Loucy (cell line): Measurements from ENCODE around the gene GRM7.

ENCODE experiments used
- H2AFZ ChIP-seq: fragments of 200-600 bp; sonication (generic); 2 replicates; pipeline ENCODE4 v1.6.0; 2016; ENCODE audit warnings: antibody characterized with exemption, mild to moderate bottlenecking, low read length, moderate library complexity
- H3F3A ChIP-seq: fragments of 200-600 bp; 2 replicates; pipeline ENCODE4 v1.6.0; 2016; ENCODE audit warnings: antibody characterized with exemption, low read depth, mild to moderate bottlenecking
- H3K27me3 ChIP-seq: fragments of 200-600 bp; sonication (generic); 2 replicates; pipeline ENCODE4 v1.6.1; 2014; ENCODE audit warnings: low read length, mild to moderate bottlenecking; ENCODE audit not compliant: insufficient read depth, poor library complexity, severe bottlenecking
- H3K36me3 ChIP-seq: fragments of 200-600 bp; sonication (generic); 2 replicates; pipeline ENCODE4 v1.6.1; 2016; ENCODE audit warnings: low read length; ENCODE audit not compliant: insufficient read depth
- H3K4me1 ChIP-seq: fragments of 200-600 bp; sonication (generic); 2 replicates; pipeline ENCODE4 v1.5.1; 2014; ENCODE audit warnings: low read length, mild to moderate bottlenecking; ENCODE audit not compliant: insufficient read depth, poor library complexity, severe bottlenecking
- H3K4me2 ChIP-seq: fragments of 200-600 bp; sonication (generic); 2 replicates; pipeline ENCODE4 v1.6.0; 2014; ENCODE audit warnings: antibody characterized with exemption, low read length, low read depth, mild to moderate bottlenecking; ENCODE audit not compliant: poor library complexity, severe bottlenecking
- H3K4me3 ChIP-seq: fragments of 200-600 bp; sonication (generic); 2 replicates; pipeline ENCODE4 v1.5.1; 2014; ENCODE audit warnings: low read length, mild to moderate bottlenecking, mixed read lengths; ENCODE audit not compliant: poor library complexity, severe bottlenecking
- H3K79me2 ChIP-seq: fragments of 200-600 bp; sonication (generic); 2 replicates; pipeline ENCODE4 v1.6.1; 2014; ENCODE audit warnings: low read length; ENCODE audit not compliant: insufficient read depth
- H3K9ac ChIP-seq: fragments of 200-600 bp; sonication (generic); 2 replicates; pipeline ENCODE4 v1.6.0; 2014; ENCODE audit warnings: mild to moderate bottlenecking, low read depth, low read length, moderate library complexity; ENCODE audit not compliant: poor library complexity, severe bottlenecking
- H3K9me2 ChIP-seq: fragments of 200-600 bp; sonication (generic); replicated peaks from 2 replicates; pipeline ENCODE4 v1.6.1; 2016; ENCODE audit warnings: low read depth, low read length, mixed read lengths
- H3K9me3 ChIP-seq: fragments of 200-600 bp; sonication (generic); 2 replicates; pipeline ENCODE4 v1.6.1; 2014; ENCODE audit warnings: mild to moderate bottlenecking, antibody characterized with exemption, low read length, low read depth; ENCODE audit not compliant: insufficient read depth
- H4K20me1 ChIP-seq: fragments of 200-600 bp; sonication (generic); 2 replicates; pipeline ENCODE4 v1.6.0; 2014; ENCODE audit warnings: antibody characterized with exemption, low read length, mild to moderate bottlenecking; ENCODE audit not compliant: insufficient read depth, poor library complexity, severe bottlenecking
- EZH2phosphoT487 ChIP-seq: fragments of 200-600 bp; IDR thresholded peaks from 2 replicates; pipeline ENCODE4 v1.6.1; 2018; ENCODE audit warnings: antibody characterized with exemption, mild to moderate bottlenecking, moderate library complexity, borderline replicate concordance
- TF ChIP-seq, protein P1 (sequence below): fragments of 200-600 bp; sonication (generic); conservative IDR thresholded peaks from 2 replicates; pipeline ENCODE4 v1.5.1; 2014; ENCODE audit warnings: mild to moderate bottlenecking, antibody characterized with exemption, low read length

GRM7 gene

DNA sequence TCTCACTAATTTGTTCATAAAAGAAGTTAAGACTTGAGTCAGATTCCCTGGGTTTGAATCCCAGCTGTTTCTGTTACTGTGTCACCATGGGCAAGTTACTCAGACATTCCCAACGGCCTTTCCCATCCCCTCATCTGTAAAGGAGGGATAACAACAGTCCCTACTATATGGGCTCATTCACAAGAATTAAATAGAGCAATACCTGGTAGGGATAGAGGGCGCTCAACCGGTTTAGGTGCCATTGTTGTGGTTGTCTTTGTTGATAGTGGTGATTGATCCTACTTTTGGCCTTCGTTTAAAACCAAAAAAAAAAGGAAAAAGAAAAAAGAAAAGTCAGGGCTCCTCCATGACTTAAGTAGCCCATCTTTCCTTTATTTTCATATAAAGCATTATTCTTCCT, 563.1 kb downstream of the GRM7 start:
- Histone ChIP-seq H2AFZ (no peak overlapping the region), H3K4me1 (peaks cover 2% of the 10 kb centered on the region), H4K20me1 (no peaks in the 10 kb centered on the region), H3K9me2 (no peaks in the 10 kb centered on the region), H3K36me3 (no peaks in the 10 kb centered on the region), H3K79me2 (no peaks in the 10 kb centered on the region), H3K4me2 (no peak overlapping the region), H3K27me3 (no peaks in the 10 kb centered on the region), H3F3A (no peaks in the 10 kb centered on the region), H3K9me3 (no peaks in the 10 kb centered on the region), H3K9ac (no peak overlapping the region), H3K4me3 (no peak overlapping the region)
- TF ChIP-seq, protein P1, sequence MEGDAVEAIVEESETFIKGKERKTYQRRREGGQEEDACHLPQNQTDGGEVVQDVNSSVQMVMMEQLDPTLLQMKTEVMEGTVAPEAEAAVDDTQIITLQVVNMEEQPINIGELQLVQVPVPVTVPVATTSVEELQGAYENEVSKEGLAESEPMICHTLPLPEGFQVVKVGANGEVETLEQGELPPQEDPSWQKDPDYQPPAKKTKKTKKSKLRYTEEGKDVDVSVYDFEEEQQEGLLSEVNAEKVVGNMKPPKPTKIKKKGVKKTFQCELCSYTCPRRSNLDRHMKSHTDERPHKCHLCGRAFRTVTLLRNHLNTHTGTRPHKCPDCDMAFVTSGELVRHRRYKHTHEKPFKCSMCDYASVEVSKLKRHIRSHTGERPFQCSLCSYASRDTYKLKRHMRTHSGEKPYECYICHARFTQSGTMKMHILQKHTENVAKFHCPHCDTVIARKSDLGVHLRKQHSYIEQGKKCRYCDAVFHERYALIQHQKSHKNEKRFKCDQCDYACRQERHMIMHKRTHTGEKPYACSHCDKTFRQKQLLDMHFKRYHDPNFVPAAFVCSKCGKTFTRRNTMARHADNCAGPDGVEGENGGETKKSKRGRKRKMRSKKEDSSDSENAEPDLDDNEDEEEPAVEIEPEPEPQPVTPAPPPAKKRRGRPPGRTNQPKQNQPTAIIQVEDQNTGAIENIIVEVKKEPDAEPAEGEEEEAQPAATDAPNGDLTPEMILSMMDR, result no peak
- no peak for TF ChIP-seq EZH2phosphoT487

DNA sequence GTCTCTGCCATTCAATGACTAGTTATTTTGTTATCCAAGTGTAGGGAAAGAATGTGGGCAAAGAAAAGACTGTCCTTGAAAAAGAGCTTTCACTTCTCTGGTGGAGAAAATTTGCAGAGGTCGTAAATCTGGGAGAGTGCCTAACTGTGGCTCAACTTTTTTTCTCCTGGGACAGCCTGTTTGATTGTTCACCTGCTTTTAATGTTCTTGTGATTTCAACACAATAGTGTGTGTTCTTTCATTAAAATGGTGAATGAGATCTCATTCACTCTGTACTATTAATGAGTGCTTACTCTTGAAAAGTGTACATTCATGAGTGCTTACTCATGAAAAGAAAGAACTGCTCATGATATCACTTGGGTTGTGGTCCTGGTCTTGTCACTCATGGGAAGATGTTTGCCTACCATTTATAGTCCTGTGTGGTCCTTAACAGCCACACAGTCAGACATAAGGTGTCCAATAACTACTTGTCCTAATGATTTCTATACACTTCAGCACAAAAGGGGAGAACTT, 567.3 kb downstream of the GRM7 start:
- Histone ChIP-seq H3K36me3 (no peaks in the 10 kb centered on the region), H3K4me1 (peaks cover 10% of the 10 kb centered on the region), H3K4me3 (no peak overlapping the region), H3K9ac (no peak overlapping the region), H2AFZ (0 out of 2 replicates have a peak overlapping the region, but pooled peaks have one; percentile 4), H3K9me3 (no peaks in the 10 kb centered on the region), H3K79me2 (no peaks in the 10 kb centered on the region), H3K4me2 (no peak overlapping the region), H4K20me1 (no peaks in the 10 kb centered on the region), H3K9me2 (no peaks in the 10 kb centered on the region), H3F3A (no peaks in the 10 kb centered on the region), H3K27me3 (no peaks in the 10 kb centered on the region)
- TF ChIP-seq EZH2phosphoT487, result no peak
- TF ChIP-seq, protein P1, result no peak

DNA sequence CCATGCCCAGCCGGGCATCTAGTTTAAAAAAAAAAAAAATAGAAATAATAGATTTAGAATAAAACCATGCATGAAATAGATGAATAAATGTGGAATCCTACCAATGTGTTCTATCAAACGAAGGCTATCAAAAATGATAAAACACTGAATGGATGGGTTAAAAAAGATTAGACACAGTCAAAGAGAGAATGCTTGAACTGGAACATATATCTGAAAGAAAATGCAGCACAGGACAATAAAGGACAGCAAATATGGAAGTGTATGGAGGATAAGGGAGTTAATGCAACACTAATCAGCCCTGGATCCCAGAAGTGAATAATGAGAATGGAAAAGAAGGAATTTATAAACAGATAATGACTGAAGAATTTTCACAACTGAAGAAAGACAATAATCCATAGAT, 571.7 kb downstream of the GRM7 start:
- H3K4me3 ChIP-seq, result no peak overlapping the region
- H4K20me1 ChIP-seq, result no peaks in the 10 kb centered on the region
- no peaks in the 10 kb centered on the region for H3K27me3 ChIP-seq
- H3K4me1 ChIP-seq, result peaks cover 10% of the 10 kb centered on the region
- H3K9ac ChIP-seq, result no peak overlapping the region
- H3K4me2 ChIP-seq, result no peak overlapping the region
- H3K9me2 ChIP-seq, result no peaks in the 10 kb centered on the region
- H3K36me3 ChIP-seq, result no peaks in the 10 kb centered on the region
- H2AFZ ChIP-seq, result no peak overlapping the region
- no peaks in the 10 kb centered on the region for H3F3A ChIP-seq
- TF ChIP-seq, protein P1, result no peak
- TF ChIP-seq EZH2phosphoT487, result no peak
- H3K79me2 ChIP-seq, result no peaks in the 10 kb centered on the region
- H3K9me3 ChIP-seq, result no peaks in the 10 kb centered on the region
